ENCODE measurements around the gene CRNKL1.
A peak's percentile ranks its signal among the peaks of the same experiment; 100 is the strongest.

The CRNKL1 gene

DNA sequence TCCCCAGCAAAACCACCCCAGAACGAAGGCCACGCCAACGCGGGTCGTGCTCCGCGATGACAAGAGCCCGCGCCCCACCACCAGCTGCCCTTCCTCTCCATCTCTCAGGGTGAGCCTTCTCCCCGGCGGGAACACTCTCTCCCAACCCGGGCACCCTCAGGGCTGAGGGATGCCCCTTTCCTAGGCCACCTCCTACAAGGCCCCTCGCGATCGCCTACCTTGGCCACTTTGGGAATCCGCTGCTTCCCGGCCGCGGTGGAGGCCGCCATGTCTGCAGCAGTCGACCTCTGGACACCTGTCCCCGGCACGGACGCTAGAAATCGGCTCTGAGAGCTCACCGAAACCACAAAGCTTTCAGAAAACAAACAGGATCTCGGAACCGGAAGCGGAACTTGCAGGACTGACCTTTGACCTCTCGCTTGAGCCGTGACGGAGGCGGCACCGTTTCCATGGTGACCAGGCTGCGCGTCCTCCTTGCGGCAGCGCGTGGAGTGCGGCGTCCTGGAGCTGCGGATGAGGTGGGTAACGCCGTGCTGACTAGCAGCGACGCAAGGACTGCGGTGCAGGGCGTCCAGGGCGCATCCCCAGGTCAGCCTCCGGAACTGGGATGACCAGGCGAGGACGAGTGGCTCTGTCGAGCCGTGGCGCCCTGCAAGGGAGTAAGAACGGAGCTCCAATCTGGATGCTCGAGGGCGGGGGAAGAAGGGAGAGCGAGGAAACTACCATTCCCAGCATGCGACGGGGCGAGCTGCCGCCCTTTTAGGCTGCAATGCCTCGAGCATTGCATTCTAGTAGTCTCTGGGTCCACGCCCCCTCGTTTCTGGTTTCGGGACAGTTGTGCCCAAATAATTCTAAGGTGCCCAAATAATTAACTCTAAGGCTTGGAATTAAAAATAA is at the start of gene CRNKL1, which contains the start of gene CFAP61:
CRNKL1 (minus strand) TSS at position 393 of the 897 bp plus-strand sequence; CDS start at position 269, 124 bp downstream.
CFAP61 (plus strand) TSS at position 459 of the 897 bp plus-strand sequence. CDS start 4,122 bp downstream, outside the sequence.
- H3K27ac ChIP-seq, result peak within 1 kb of the TSS; percentile 80

DNA sequence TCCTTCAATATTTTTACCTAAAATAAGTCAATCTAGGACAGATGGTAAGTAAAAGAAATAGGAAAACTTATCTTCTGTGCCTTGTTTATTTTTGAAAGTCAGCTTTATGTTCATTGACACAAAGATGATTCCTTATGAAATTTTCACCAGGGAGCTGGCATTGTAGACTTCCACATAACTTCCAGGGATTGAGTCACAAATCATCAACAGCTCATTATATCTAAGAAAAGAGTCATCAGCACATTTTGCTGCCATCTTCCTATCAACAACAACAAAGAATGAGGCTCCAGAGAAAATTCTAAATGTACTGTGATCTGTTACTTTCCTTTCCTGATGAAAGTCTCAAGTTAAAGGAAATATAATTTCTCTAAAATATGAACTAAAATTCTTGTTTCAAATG is 48.6 kb upstream of the CRNKL1 start:
- H3K27ac ChIP-seq, result no peak overlapping the region
- no peak for DNase-seq (ENCODE audit: low read depth, low spot score)

More for the DNA sequence above, at the start of gene CRNKL1, which contains the start of gene CFAP61:
- DNase-seq (ENCODE audit: low read depth, low spot score), result peak; percentile 84

DNA sequence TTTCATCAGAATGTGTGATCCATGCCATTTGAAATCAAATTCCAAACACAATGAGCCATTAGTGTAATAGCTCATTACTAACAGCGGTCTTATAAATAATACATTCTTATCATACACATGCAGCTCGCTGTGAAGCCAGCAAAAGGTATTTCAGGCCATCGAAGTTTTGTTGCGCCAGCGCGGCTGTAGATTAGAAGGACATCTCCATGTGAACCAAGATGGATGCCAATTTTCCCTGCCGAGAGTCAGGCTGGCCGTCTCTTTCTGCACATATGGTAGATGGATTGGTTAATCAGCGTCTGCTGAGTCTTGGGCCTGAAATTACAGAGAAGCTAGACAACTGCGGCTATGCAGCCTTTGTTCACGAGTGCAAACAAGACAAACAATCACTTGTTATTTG is 44.2 kb upstream of the CRNKL1 start:
- no peak overlapping the region for H3K27ac ChIP-seq
- DNase-seq (ENCODE audit: low read depth, low spot score), result no peak

- H3K27ac ChIP-seq, result no peak overlapping the region
- DNase-seq (ENCODE audit: low read depth, low spot score), result no peak
Measured at GRCh38 chr20:20095114-20095872, 43.0 kb upstream of the CRNKL1 start.

DNA sequence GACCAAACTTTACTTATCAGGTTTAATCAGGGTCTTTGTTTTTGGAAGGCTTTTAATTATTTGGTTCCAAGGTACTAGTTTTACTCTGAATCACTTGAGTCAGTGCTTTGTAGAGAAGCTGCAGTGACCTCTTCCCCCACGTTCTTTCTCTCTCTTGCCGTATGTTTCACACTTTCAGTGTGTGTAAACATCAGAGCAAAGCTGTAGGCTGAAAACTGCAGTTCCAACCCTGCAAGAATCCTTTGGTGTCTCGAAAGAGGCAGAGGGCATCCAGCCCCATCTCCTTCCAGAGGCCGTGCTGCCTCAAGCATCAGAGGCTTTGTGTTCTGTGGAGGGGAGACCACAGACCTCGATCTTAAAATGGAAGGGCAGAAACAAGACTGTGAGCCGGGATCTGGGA is 42.1 kb upstream of the CRNKL1 start:
- H3K27ac ChIP-seq, result no peak overlapping the region
- DNase-seq (ENCODE audit: low read depth, low spot score), result no peak

DNA sequence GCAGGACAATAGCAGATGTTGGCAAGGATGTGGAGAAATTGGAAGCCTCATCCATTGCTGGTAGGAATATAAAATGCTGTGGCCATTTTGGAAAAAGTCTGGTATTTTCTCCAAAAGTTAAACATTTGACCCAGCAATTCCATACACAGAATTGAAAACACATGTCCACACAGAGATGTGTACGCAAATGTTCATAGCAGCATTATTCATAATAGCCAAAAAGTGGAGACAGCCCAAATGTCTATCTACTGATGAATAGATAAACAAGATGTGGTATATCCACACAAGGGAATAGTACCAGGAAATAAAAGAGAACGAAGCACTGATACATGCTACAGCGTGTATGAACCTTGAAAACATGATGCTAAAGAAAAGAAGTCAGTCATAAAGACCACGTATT is 40.6 kb upstream of the CRNKL1 start:
- no peak overlapping the region for H3K27ac ChIP-seq
- no peak for DNase-seq (ENCODE audit: low read depth, low spot score)

DNA sequence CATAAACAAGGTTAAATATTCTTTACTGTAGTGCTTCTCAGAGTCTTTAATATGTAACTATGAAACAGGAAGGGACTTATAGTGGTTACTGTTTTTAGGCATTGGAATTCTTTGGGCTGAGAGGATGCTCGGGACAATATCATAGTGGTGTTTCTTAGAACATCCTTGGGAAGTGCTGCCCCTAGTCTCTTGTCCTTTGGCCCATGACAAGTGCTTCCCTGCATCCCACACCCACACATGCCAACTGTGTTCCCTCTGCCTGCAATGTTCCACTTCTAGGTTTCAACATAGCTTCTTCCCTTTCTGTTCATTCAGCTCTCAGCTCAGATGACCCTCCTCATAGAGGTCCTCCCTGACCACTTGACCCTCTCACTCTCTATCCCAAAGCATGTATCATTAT is 37.7 kb upstream of the CRNKL1 start:
- DNase-seq (ENCODE audit: low read depth, low spot score), result no peak

GRCh38 chr20:20089018-20089417 is 36.8 kb upstream of the CRNKL1 start:
- no peak overlapping the region for H3K27ac ChIP-seq
- no peak for DNase-seq (ENCODE audit: low read depth, low spot score)

More for the DNA sequence above, 37.7 kb upstream of the CRNKL1 start:
- H3K27ac ChIP-seq, result no peak overlapping the region

GRCh38 chr20:20085812-20086211 is 33.5 kb upstream of the CRNKL1 start:
- DNase-seq (ENCODE audit: low read depth, low spot score), result peak; percentile 52
- peak overlapping the region; percentile 39 for H3K27ac ChIP-seq

DNA sequence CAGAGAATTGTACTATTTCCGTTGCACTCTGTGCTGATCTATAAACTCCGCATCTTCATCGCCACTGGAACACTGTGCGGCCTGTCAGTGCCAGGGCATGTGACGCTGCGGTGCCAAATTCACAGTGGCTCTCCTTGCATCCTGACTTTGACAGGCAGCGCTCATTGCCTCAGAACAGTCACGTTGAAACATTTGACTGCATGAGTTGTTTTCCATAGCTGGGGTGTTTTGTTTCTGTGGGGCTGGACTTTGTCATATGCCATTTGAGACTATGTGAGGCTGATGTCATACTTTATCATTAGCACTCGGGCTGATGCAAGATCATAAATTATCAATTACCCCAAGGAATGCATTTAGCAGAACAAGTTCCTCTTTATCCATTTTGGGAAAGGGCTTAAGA is 32.8 kb upstream of the CRNKL1 start:
- H3K27ac ChIP-seq, result peak overlapping the region; percentile 39
- no peak for DNase-seq (ENCODE audit: low read depth, low spot score)

DNA sequence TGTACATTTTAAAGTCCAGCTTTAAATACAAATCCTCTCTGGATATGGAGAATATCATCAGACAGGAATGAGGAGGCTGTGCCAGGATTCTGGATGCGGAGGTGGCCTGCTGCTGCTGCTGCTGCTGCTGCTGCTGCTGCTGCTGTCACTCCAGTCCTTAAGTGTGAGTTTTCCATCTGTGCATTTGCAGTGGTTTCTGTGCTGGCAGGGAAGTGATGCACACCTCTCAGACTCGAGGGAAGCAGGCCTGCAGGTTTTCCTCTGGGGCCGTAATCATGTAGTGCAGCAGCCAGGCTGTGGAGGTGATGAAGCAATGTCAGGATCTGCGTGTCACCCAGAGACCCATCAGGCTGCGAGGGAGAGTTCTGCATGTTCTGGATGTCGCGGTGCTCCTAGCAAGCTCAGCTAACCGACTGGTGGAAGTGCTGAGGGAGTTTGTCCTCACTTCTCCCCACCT is 32.1 kb upstream of the CRNKL1 start:
- H3K27ac ChIP-seq, result no peak overlapping the region
- DNase-seq (ENCODE audit: low read depth, low spot score), result no peak

- H3K27ac ChIP-seq, result no peak overlapping the region
Measured at GRCh38 chr20:20083807-20084206, 31.5 kb upstream of the CRNKL1 start.

GRCh38 chr20:20079102-20079784 is 27.0 kb upstream of the CRNKL1 start:
- no peak overlapping the region for H3K27ac ChIP-seq
- no peak for DNase-seq (ENCODE audit: low read depth, low spot score)

More at GRCh38 chr20:20083807-20084206, 31.5 kb upstream of the CRNKL1 start:
- DNase-seq (ENCODE audit: low read depth, low spot score), result no peak

GRCh38 chr20:20078041-20078440 is 25.8 kb upstream of the CRNKL1 start:
- no peak for DNase-seq (ENCODE audit: low read depth, low spot score)
- H3K27ac ChIP-seq, result no peak overlapping the region

GRCh38 chr20:20076297-20077065 is 24.2 kb upstream of the CRNKL1 start:
- no peak for DNase-seq (ENCODE audit: low read depth, low spot score)
- no peak overlapping the region for H3K27ac ChIP-seq

DNA sequence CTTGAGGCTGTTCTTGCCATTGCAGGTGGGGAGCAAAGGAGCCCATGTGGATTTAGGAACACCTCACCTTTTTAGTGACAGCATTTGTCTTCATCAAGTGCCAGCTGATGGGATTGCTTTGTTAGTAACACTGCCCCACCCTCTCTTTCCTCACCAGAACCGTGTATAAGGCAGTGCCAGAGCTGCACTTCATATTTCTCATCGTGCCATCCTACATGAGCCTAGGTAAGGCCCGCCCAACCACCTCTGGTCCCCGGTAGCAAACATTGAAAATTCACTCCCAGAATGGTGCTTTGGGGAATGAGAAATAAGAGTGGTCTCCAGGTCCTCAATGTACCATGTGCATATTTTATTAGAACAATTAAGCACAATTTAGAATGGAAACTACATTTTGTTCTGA is 22.8 kb upstream of the CRNKL1 start:
- no peak for DNase-seq (ENCODE audit: low read depth, low spot score)
- no peak overlapping the region for H3K27ac ChIP-seq

DNA sequence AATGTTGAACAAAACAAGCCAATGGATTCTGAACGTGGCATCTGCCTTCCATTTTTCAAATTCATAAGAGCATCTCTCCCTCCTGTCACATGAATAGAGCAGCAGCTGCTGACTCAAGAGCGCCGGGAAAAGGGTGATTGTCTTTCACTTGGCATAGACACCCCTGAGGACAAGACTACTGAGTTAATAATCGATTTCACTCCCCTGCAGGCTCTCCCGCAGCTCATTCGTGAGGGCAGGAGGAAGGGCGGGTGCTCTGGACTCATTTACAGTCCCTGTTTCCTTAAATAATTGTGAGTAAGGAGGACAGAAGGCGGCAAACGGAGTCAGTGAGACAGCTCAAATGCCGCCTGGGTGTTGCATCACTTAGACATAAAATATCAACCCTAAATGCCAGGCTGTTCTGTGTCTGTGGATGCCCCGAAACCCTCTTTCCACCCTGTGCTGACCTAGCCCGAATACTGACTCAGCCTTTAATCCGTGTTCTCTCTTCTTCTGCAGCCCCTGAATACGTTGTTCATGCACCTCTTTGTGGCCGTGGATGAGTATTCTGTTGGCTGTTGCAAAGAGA is 21.6 kb upstream of the CRNKL1 start:
- DNase-seq (ENCODE audit: low read depth, low spot score), result no peak
- no peak overlapping the region for H3K27ac ChIP-seq

GRCh38 chr20:20070871-20071726 is 18.8 kb upstream of the CRNKL1 start:
- no peak overlapping the region for H3K27ac ChIP-seq
- DNase-seq (ENCODE audit: low read depth, low spot score), result no peak
